A549 (cell line): ENCODE results near the gene TAF10. TPM values are rescaled to one million over a fixed set of nuclear protein-coding genes. Genes with fewer than 3 reads are reported as not detected.

Experiments
- ATAC-seq, 2 experiments: fragments of 200-7000 bp in 1 of 2; fragments of >200 bp in 1 of 2; cut with Nextera tagmentation in 1 of 2; cut with Tn5 transposase in 1 of 2; 3 replicates each; pipeline versions ENCODE4 v1.8.0 to v1.9.1; 2018 to 2020; ENCODE audit warnings: mild to moderate bottlenecking in 1 of 2, moderate library complexity in 1 of 2
- CTCF ChIA-PET: fragments of 300-600 bp; sonication (Branson Sonifier 250); formaldehyde crosslinking; extraction: SDS; loops from one replicate; lab custom pipeline; 2021; ENCODE audit warnings: antibody characterized with exemption, inconsistent platforms; lab: Yijun Ruan, JAX
- POLR2A ChIA-PET: fragments of 350-600 bp; formaldehyde crosslinking; extraction: SDS; loops from one replicate; lab custom pipeline; 2021; ENCODE audit warnings: antibody characterized with exemption, inconsistent platforms; lab: Yijun Ruan, JAX
- DNase-seq, 2 experiments: peaks; one replicate each; pipeline versions ENCODE4 v3.0.0 to v3.0.0-alpha.2; 2011 to 2016; ENCODE audit warnings: low read depth in 1 of 2, low spot score in 1 of 2
- FAIRE-seq: peaks from 2 replicates; lab custom pipeline; 2011; peaks lifted over from hg19 to GRCh38; lab: Jason Lieb, UNC
- H3K27ac ChIP-seq, 2 experiments: fragments of >200 bp; sonication (Bioruptor Twin); formaldehyde crosslinking; 3 replicates each; pipeline ENCODE4 v1.5.1; 2016 to 2017
- H3K4me1 ChIP-seq: fragments of >200 bp; sonication (Bioruptor Twin); formaldehyde crosslinking; 3 replicates; pipeline ENCODE4 v1.6.1; 2016
- H3K4me2 ChIP-seq: fragments of >200 bp; sonication (Bioruptor Twin); formaldehyde crosslinking; 3 replicates; pipeline ENCODE4 v1.6.1; 2016
- H3K4me3 ChIP-seq: fragments of >200 bp; sonication (Bioruptor Twin); formaldehyde crosslinking; 3 replicates; pipeline ENCODE4 v1.5.1; 2016
- H3K9me3 ChIP-seq: fragments of >200 bp; sonication (Bioruptor Twin); formaldehyde crosslinking; 3 replicates; pipeline ENCODE4 v1.6.1; 2016
- CBX8 ChIP-seq: fragments of 200-600 bp; sonication (generic); IDR thresholded peaks from 2 replicates; pipeline ENCODE4 v1.6.1; 2016
- CHD2 ChIP-seq: fragments of 150-350 bp; IDR thresholded peaks from 2 replicates; pipeline ENCODE4 v1.6.1; 2014; ENCODE audit warnings: low read length; ENCODE audit not compliant: partially characterized antibody
- HOXA7 ChIP-seq: fragments of 250-450 bp; sonication (Bioruptor Pico); IDR thresholded peaks from 2 replicates; pipeline ENCODE4 v1.5.0; 2020; ENCODE audit warnings: mild to moderate bottlenecking, moderate library complexity
- HOXB13 ChIP-seq: fragments of 250-450 bp; sonication (Bioruptor Pico); IDR thresholded peaks from 2 replicates; pipeline ENCODE4 v1.5.0; 2020; ENCODE audit warnings: low read depth, mild to moderate bottlenecking, moderate library complexity
- KDM5A ChIP-seq: fragments of 200-600 bp; sonication (generic); IDR thresholded peaks from 2 replicates; pipeline ENCODE4 v1.6.1; 2016; ENCODE audit warnings: antibody characterized with exemption, mild to moderate bottlenecking
- MYC ChIP-seq: IDR thresholded peaks from 2 replicates; pipeline ENCODE4 v1.6.1; 2012; ENCODE audit warnings: mild to moderate bottlenecking, inconsistent platforms, low read length, improper control_type of control experiment, borderline replicate concordance
- NFE2L2 ChIP-seq: fragments of 150-350 bp; conservative IDR thresholded peaks from 2 replicates; pipeline ENCODE4 v1.6.1; 2014; ENCODE audit warnings: low read length
- NPAS2 ChIP-seq: fragments of 250-450 bp; sonication (Bioruptor Pico); IDR thresholded peaks from 2 replicates; pipeline ENCODE4 v1.8.0; 2022; ENCODE audit warnings: mild to moderate bottlenecking, moderate library complexity, borderline replicate concordance
- PHF8 ChIP-seq: fragments of 200-600 bp; sonication (generic); IDR thresholded peaks from 2 replicates; pipeline ENCODE4 v1.6.1; 2016; ENCODE audit warnings: low read depth, mild to moderate bottlenecking, antibody characterized with exemption, moderate library complexity, borderline replicate concordance
- POLR2AphosphoS2 ChIP-seq: conservative IDR thresholded peaks from 2 replicates; pipeline ENCODE4 v1.6.1; 2012; ENCODE audit warnings: low read length, improper control_type of control experiment, inconsistent platforms
- RAD21 ChIP-seq, 2 experiments: fragments of >200 bp in 1 of 2; sonication (Bioruptor Twin) in 1 of 2; formaldehyde crosslinking in 1 of 2; IDR thresholded peaks in 1 of 2; conservative IDR thresholded peaks in 1 of 2; 2 replicates in 1 of 2; 3 replicates in 1 of 2; pipeline ENCODE4 v1.6.1; 2012 to 2018; ENCODE audit warnings: inconsistent platforms in 1 of 2
- RARB ChIP-seq: fragments of 250-450 bp; sonication (Bioruptor Pico); IDR thresholded peaks from 2 replicates; pipeline ENCODE4 v1.8.0; 2021; ENCODE audit warnings: mild to moderate bottlenecking, moderate library complexity
- RNF2 ChIP-seq: fragments of 200-600 bp; sonication (generic); IDR thresholded peaks from 2 replicates; pipeline ENCODE4 v1.6.1; 2016; ENCODE audit warnings: low read depth, mild to moderate bottlenecking, antibody characterized with exemption, moderate library complexity, borderline replicate concordance
- TP53 ChIP-seq: fragments of 250-450 bp; sonication (Bioruptor Pico); IDR thresholded peaks from 2 replicates; pipeline ENCODE4 v1.5.0; 2021; ENCODE audit warnings: mild to moderate bottlenecking, moderate library complexity
- WGBS: methylation state at CpG from one replicate; pipeline ENCODE4 v1.1.6; 2017; ENCODE audit errors: missing lambda C conversion rate; 5-methylcytosine and 5-hydroxymethylcytosine counted together
- polyA plus RNA-seq, 4 experiments: library from polyadenylated mRNA; depleted of rRNA in 3 of 4; stranded (reverse); fragments of >200 nt; fragmentation: RNase III in 1 of 4; extraction: RNeasy Plus Mini Kit Qiagen cat#74134 plus additional on column Dnase treatment in 1 of 4; gene quantifications; 2 replicates in 3 of 4; 3 replicates in 1 of 4; pipeline ENCODE4 v1.2.3, GENCODE V29; 2011 to 2017
- TF ChIP-seq, protein P1 (sequence below): IDR thresholded peaks from 2 replicates; pipeline ENCODE4 v1.6.1; 2012
- TF ChIP-seq, protein P2 (sequence below): fragments of >200 bp; sonication (Bioruptor Twin); formaldehyde crosslinking; IDR thresholded peaks from 3 replicates; pipeline ENCODE4 v1.6.1; 2016
- TF ChIP-seq, protein P3 (sequence below): fragments of >200 bp; sonication (Bioruptor Twin); formaldehyde crosslinking; IDR thresholded peaks from 2 replicates; pipeline ENCODE4 v1.6.1; 2016
- TF ChIP-seq, protein P4 (sequence below): fragments of 250-450 bp; sonication (Bioruptor Pico); IDR thresholded peaks from 2 replicates; pipeline ENCODE4 v1.5.0; 2020; ENCODE audit warnings: low read depth, mild to moderate bottlenecking, moderate library complexity
- TF ChIP-seq, protein P5 (sequence below): IDR thresholded peaks from 2 replicates; pipeline ENCODE4 v1.6.1; 2012
- TF ChIP-seq, protein P6 (sequence below): IDR thresholded peaks from 2 replicates; pipeline ENCODE4 v1.6.1; 2012; ENCODE audit warnings: low read depth, borderline replicate concordance

TAF10 gene
- polyA plus RNA-seq, 2 of the 4 experiments (the other 2 are of a cell fraction): 135 to 174 TPM

DNA sequence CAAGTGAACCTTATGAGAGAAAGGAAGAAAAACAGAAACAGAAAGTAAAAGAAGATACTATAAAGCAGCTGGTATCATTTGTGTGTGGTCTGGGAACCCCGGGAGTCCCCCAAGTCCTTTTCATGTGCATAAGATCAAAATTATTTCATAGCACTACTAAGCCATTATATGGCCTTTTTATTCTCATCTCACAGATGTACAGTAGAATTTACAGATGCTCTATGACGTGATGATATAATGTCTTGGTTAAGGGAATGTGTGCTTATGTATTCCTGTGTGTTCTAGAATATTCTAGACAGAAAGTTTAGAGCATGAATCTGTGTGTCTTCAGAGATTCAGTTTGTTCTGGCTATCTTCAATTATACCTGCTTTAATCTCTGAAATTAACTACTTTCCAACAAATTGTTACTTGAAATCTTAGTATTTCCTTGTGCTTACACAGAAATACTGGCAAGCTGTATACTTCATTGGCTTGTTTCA lies 15.8 kb upstream of the TAF10 start:
- DNase-seq (no peak), ATAC-seq (no peak), FAIRE-seq (no peak)
- no peak for TF ChIP-seq CBX8
- no peak for TF ChIP-seq HOXB13
- no peak for TF ChIP-seq RNF2
- TF ChIP-seq, protein P1, sequence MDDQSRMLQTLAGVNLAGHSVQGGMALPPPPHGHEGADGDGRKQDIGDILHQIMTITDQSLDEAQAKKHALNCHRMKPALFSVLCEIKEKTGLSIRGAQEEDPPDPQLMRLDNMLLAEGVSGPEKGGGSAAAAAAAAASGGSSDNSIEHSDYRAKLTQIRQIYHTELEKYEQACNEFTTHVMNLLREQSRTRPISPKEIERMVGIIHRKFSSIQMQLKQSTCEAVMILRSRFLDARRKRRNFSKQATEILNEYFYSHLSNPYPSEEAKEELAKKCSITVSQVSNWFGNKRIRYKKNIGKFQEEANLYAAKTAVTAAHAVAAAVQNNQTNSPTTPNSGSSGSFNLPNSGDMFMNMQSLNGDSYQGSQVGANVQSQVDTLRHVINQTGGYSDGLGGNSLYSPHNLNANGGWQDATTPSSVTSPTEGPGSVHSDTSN: no peak
- TF ChIP-seq TP53 (CRISPR knock-in tag): no peak
- TF ChIP-seq, protein P2, sequence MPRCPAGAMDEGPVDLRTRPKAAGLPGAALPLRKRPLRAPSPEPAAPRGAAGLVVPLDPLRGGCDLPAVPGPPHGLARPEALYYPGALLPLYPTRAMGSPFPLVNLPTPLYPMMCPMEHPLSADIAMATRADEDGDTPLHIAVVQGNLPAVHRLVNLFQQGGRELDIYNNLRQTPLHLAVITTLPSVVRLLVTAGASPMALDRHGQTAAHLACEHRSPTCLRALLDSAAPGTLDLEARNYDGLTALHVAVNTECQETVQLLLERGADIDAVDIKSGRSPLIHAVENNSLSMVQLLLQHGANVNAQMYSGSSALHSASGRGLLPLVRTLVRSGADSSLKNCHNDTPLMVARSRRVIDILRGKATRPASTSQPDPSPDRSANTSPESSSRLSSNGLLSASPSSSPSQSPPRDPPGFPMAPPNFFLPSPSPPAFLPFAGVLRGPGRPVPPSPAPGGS: no peak
- TF ChIP-seq CHD2: no peak
- no peak for TF ChIP-seq HOXA7 (CRISPR knock-in tag)
- TF ChIP-seq KDM5A: no peak
- TF ChIP-seq, protein P3, sequence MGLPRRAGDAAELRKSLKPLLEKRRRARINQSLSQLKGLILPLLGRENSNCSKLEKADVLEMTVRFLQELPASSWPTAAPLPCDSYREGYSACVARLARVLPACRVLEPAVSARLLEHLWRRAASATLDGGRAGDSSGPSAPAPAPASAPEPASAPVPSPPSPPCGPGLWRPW: no peak
- no peak for TF ChIP-seq RAD21 (conservative IDR thresholded peaks at IDR 0.05 in 1 of 2, IDR thresholded peaks at IDR 0.05 in 1 of 2)
- TF ChIP-seq RARB (CRISPR knock-in tag): no peak
- TF ChIP-seq PHF8: no peak
- TF ChIP-seq, protein P4, sequence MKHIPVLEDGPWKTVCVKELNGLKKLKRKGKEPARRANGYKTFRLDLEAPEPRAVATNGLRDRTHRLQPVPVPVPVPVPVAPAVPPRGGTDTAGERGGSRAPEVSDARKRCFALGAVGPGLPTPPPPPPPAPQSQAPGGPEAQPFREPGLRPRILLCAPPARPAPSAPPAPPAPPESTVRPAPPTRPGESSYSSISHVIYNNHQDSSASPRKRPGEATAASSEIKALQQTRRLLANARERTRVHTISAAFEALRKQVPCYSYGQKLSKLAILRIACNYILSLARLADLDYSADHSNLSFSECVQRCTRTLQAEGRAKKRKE (CRISPR knock-in tag): no peak
- TF ChIP-seq, protein P5, sequence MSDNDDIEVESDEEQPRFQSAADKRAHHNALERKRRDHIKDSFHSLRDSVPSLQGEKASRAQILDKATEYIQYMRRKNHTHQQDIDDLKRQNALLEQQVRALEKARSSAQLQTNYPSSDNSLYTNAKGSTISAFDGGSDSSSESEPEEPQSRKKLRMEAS: no peak
- Histone ChIP-seq H3K4me2 (no peak overlapping the region), H3K4me1 (no peaks in the 10 kb centered on the region), H3K4me3 (no peak overlapping the region), H3K27ac (no peak overlapping the region), H3K9me3 (no peaks in the 10 kb centered on the region)
- 25% methylated on average over 2 of the region's 2 CpGs for WGBS
- ChIA-PET POLR2A (interaction anchor here (1.3 kb wide), 1 partner anchor 16 kb away, joined by 4 read pairs; the partner anchor contains the start of gene TAF10), CTCF (interaction anchor here (0.6 to 1.7 kb wide), 4 partner anchors 13 to 249 kb away, joined by 3 to 4 read pairs (median 4); partner anchors contain the start of gene MRPL17)

DNA sequence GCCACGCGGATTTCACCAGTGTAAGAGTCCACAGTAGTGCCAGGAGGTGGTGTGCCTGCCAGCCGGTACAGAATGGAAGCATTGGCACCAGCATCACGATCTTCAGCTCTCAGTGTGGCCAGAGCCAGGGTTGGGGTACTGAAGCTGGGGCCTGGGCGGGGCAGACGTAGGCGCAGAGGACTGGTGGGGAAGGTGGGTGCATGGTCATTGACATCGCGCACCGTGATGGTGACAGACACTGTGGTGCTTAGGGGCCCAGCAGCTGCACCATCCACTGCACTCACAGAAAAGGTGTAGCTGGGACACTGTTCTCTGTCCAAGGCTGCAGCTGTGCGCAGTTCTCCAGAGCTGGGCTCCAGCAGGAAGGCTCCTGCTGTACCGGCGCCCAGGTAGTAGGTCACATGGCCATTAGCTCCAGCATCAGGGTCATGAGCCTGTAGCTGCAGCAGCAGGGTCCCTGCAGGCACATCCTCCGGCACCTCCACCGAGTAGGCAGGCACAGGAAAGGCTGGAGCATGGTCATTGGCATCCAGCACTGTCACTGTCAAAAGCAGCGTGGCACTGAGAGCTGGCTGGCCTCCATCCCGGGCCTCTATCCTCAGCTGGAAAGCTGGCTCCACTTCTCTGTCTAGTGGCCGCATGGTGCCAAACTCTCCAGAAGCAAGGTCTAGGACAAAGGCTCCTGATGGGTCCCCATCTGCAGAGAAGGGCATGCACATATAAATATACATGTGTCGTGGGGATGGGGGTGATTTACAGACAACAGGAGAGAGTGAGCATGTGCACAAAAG lies 15.2 kb upstream of the TAF10 start:
- Histone ChIP-seq H3K9me3 (no peaks in the 10 kb centered on the region), H3K27ac (no peak overlapping the region), H3K4me3 (no peak overlapping the region), H3K4me2 (no peak overlapping the region), H3K4me1 (no peaks in the 10 kb centered on the region)
- ChIA-PET POLR2A (interaction anchor here (1.3 kb wide), 1 partner anchor 16 kb away, joined by 4 read pairs; the partner anchor contains the start of gene TAF10), CTCF (interaction anchor here (0.6 to 1.7 kb wide), 4 partner anchors 13 to 248 kb away, joined by 3 to 4 read pairs (median 4); partner anchors contain the start of gene MRPL17)
- FAIRE-seq (no peak), ATAC-seq (no peak), DNase-seq (no peak)
- TF ChIP-seq, protein P6, sequence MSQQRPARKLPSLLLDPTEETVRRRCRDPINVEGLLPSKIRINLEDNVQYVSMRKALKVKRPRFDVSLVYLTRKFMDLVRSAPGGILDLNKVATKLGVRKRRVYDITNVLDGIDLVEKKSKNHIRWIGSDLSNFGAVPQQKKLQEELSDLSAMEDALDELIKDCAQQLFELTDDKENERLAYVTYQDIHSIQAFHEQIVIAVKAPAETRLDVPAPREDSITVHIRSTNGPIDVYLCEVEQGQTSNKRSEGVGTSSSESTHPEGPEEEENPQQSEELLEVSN: no peak
- TF ChIP-seq NPAS2 (CRISPR knock-in tag) (no peak), POLR2AphosphoS2 (no peak), NFE2L2 (no peak), MYC (no peak)
- TF ChIP-seq, protein P2: no peak
- 69% methylated on average over 16 of the region's 19 CpGs for WGBS
